ENCODE results near the gene CSF3R. TPM values are rescaled to one million over a fixed set of nuclear protein-coding genes. Genes with fewer than 3 reads are reported as not detected.
"Not testable (repeated sequence)": the region's sequence is repeated elsewhere in the genome, so short reads cannot be mapped to it uniquely, and the experiment has no call there.

The CSF3R gene
- total RNA-seq, 4 donors from 2014 or later, result 5.9 to 32.5 (median 7.4) TPM

DNA sequence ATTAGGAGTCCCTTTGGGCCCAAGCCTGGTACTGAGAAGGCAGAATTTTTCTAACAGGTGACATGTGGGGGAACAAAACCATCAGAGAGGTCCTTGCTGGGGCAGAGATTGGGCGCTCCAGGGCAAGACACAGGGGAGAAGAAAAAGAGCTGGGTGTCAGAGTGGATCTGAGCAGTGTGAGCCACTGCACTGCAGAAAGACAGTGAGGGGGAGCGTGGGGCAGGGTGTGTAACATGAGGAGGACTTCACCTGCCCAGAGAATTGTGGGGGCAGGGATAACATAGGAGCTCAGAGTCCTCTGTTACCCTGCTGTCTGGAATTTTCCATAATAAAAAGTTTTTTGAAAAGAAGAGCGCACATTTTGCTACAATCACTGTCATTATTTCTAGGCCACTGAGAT lies 25.5 kb upstream of the CSF3R start:
- TF ChIP-seq EP300 (IDR thresholded peaks at IDR 0.05) (no peak), POLR2A (IDR thresholded peaks at IDR 0.05; ENCODE audit: low read depth) (no peak)
- no peak for DNase-seq (ENCODE audit: extremely low spot score)
- no peaks in the 10 kb centered on the region for H3K36me3 ChIP-seq
- peaks cover 0 to 61% (median 2%) of the 10 kb centered on the region in 4 donors for H3K27me3 ChIP-seq
- 78% methylated on average over 3 of the region's 3 CpGs for WGBS
- no peak overlapping the region for H3K4me3 ChIP-seq
- no peaks in the 10 kb centered on the region for H3K9me3 ChIP-seq
- intact Hi-C loops (cut with DNase I), result no loop called here
- no peaks in the 10 kb centered on the region for H3K4me1 ChIP-seq
- no peak overlapping the region for H3K27ac ChIP-seq (replicated peaks in 1 of 4)

DNA sequence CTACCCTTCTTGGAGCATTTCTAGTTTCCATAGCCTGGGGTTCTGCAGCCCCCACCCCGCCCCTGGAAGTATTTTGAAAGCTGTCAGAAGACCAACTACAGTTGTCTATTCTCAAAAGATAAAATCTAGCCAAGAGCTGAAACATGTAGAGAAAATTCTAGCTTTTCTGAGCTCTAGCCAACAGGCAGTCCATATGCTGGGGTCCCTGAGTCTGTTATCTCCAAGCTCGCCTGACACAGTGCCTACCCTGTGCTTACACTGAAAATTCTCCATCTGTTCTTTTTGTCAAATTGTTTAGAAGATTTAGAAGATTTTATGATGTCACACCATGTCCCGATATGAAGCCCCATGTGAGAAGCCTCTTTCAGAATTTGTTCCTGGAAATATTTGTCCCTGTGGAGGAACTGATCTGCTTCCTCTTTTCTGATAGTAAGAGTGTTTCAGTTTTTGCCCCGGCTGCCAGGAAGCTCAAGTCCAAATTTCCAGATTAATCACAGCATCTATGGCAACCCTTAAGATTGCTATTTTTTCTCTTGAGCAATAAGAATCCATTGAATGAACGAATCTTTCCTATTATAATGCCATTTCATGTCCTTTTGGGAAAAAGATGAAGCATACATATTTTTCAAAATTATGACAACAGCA lies 23.7 kb upstream of the CSF3R start:
- DNase-seq (ENCODE audit: extremely low spot score), result no peak
- 47% methylated on average over 5 of the region's 5 CpGs for WGBS
- H3K9me3 ChIP-seq, result no peaks in the 10 kb centered on the region
- TF ChIP-seq EP300 (IDR thresholded peaks at IDR 0.05), result no peak
- TF ChIP-seq, protein P1, sequence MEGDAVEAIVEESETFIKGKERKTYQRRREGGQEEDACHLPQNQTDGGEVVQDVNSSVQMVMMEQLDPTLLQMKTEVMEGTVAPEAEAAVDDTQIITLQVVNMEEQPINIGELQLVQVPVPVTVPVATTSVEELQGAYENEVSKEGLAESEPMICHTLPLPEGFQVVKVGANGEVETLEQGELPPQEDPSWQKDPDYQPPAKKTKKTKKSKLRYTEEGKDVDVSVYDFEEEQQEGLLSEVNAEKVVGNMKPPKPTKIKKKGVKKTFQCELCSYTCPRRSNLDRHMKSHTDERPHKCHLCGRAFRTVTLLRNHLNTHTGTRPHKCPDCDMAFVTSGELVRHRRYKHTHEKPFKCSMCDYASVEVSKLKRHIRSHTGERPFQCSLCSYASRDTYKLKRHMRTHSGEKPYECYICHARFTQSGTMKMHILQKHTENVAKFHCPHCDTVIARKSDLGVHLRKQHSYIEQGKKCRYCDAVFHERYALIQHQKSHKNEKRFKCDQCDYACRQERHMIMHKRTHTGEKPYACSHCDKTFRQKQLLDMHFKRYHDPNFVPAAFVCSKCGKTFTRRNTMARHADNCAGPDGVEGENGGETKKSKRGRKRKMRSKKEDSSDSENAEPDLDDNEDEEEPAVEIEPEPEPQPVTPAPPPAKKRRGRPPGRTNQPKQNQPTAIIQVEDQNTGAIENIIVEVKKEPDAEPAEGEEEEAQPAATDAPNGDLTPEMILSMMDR (IDR thresholded peaks at IDR 0.05), result no peak
- no peak for TF ChIP-seq POLR2AphosphoS5 (IDR thresholded peaks at IDR 0.05)
- TF ChIP-seq POLR2A (IDR thresholded peaks at IDR 0.05; ENCODE audit: low read depth), result no peak
- no peak overlapping the region for H3K4me3 ChIP-seq
- H3K36me3 ChIP-seq, result no peaks in the 10 kb centered on the region
- H3K27ac ChIP-seq (replicated peaks in 1 of 4), result no peak overlapping the region
- H3K27me3 ChIP-seq, result peaks cover 0 to 61% (median 2%) of the 10 kb centered on the region in 4 donors
- H3K4me1 ChIP-seq, result no peaks in the 10 kb centered on the region
- intact Hi-C loops (cut with DNase I), result no loop called here

DNA sequence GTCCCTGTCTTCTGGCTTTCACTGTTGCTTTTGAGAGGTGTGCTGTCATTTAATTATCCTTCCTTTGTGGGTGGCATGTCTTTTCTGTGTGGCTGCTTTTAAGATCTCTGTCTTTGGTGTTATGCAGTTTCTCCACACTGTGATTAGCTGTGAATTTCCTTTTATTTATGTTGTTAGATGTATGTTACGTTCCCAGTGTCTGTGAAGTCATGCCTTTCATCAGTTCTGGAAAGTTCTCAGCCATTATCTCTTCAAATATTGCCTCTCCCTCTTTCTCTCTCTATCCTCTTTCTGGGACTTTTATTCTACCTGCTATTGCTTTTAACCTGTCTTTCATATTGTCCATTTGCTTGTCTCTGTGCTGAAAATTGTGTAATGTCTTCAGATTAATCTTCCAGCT lies 21.0 kb upstream of the CSF3R start:
- Histone ChIP-seq H3K36me3 (no peaks in the 10 kb centered on the region), H3K27ac (replicated peaks in 1 of 4) (no peak overlapping the region), H3K4me1 (no peaks in the 10 kb centered on the region), H3K9me3 (no peaks in the 10 kb centered on the region), H3K4me3 (no peak overlapping the region), H3K27me3 (peaks cover 0 to 48% (median 2%) of the 10 kb centered on the region in 4 donors)
- 48% methylated on average over 1 of the region's 1 CpG for WGBS
- TF ChIP-seq, protein P1 (IDR thresholded peaks at IDR 0.05), result no peak
- no peak for TF ChIP-seq POLR2A (IDR thresholded peaks at IDR 0.05; ENCODE audit: low read depth)
- no peak for TF ChIP-seq EP300 (IDR thresholded peaks at IDR 0.05)
- no peak for TF ChIP-seq POLR2AphosphoS5 (IDR thresholded peaks at IDR 0.05)
- no peak for DNase-seq (ENCODE audit: extremely low spot score)
- intact Hi-C loops (cut with DNase I), result no loop called here

DNA sequence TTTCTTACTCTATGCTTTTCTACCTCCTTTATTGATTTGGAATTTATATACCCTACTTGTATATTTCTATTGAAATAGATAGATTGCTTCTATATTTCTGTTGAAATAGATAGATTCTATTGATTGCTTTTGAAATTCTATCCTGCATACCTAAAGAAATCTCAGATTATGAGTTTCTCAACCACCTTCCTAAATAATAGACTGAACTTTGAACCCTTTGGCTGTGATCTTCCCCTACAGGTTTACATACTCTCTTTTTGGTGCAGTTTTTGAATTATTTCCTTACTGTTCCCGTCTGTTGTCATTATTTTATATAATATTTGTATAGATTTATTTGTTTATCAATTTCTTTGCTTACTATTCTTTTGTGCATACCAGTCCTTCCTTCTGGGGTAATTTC lies 20.4 kb upstream of the CSF3R start:
- Histone ChIP-seq H3K27ac (replicated peaks in 1 of 4) (no peak overlapping the region), H3K27me3 (peaks cover 0 to 44% (median 2%) of the 10 kb centered on the region in 4 donors), H3K36me3 (no peaks in the 10 kb centered on the region), H3K4me3 (no peak overlapping the region), H3K9me3 (no peaks in the 10 kb centered on the region), H3K4me1 (no peaks in the 10 kb centered on the region)
- WGBS, result 73% methylated on average over 1 of the region's 1 CpG
- TF ChIP-seq EP300 (IDR thresholded peaks at IDR 0.05) (no peak), POLR2A (IDR thresholded peaks at IDR 0.05; ENCODE audit: low read depth) (no peak), POLR2AphosphoS5 (IDR thresholded peaks at IDR 0.05) (no peak)
- TF ChIP-seq, protein P1 (IDR thresholded peaks at IDR 0.05), result no peak
- intact Hi-C loops (cut with DNase I), result no loop called here
- no peak for DNase-seq (ENCODE audit: extremely low spot score)

DNA sequence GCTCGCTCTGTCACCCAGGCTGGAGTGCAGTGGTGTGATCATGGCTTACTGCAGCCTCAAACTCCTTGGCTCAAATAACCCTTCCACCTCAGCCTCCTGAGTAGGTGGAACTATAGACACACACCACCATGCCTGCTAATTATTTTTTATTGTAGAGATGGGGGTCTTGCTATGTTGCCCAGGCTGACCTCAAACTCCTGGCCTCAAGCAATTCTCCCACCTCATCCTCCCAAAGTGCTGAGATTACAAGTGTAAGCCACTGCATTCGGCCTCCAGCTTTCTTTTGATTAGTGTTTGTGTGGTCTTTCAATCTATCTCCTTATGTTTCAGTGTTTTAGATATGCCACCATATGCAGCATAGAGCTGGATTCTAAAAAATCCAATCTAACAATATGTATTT lies 19.9 kb upstream of the CSF3R start:
- WGBS, result 79% methylated on average over 2 of the region's 2 CpGs
- Histone ChIP-seq H3K9me3 (no peaks in the 10 kb centered on the region), H3K27me3 (peaks cover 0 to 38% (median 2%) of the 10 kb centered on the region in 4 donors), H3K4me3 (no peak overlapping the region), H3K36me3 (no peaks in the 10 kb centered on the region), H3K4me1 (no peaks in the 10 kb centered on the region), H3K27ac (replicated peaks in 1 of 4) (no peak overlapping the region)
- intact Hi-C loops (cut with DNase I), result no loop called here
- no peak for TF ChIP-seq POLR2AphosphoS5 (IDR thresholded peaks at IDR 0.05)
- TF ChIP-seq POLR2A (IDR thresholded peaks at IDR 0.05; ENCODE audit: low read depth), result no peak
- no peak for DNase-seq (ENCODE audit: extremely low spot score)

DNA sequence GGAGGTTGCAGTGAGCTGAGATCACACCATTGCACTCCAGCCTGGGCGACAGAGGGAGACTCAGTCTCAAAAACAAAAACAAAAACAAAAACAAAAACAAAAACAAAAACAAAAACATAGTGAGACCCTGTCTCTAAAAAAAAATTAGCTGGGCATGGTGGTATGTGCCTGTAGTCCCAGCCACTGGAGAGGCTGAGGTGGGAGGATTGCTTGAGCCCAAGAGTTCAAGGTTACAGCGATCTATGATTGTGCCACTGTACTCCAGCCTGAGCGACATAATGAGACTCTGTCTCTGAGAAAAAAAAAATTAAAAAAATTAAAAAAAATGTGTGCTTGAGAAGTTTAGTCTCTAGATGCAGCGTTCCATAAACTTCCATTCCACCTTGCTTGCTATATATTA lies 19.2 kb upstream of the CSF3R start:
- H3K27me3 ChIP-seq, result peaks cover 0 to 31% (median 0%) of the 10 kb centered on the region in 4 donors
- WGBS, result 86% methylated on average over 4 of the region's 4 CpGs
- DNase-seq (ENCODE audit: extremely low spot score); H3K4me3 ChIP-seq; intact Hi-C loops (cut with DNase I); H3K27ac ChIP-seq (replicated peaks in 1 of 4); H3K9me3 ChIP-seq; H3K4me1 ChIP-seq; H3K36me3 ChIP-seq: not testable (repeated sequence)
